ENCODE data around the gene C4orf50.

GRCh38 chr4:5999356-5999755 lies 18.9 kb downstream of the C4orf50 start:
- no peak for TF ChIP-seq POLR2A (IDR thresholded peaks at IDR 0.05)
- TF ChIP-seq, protein P1, sequence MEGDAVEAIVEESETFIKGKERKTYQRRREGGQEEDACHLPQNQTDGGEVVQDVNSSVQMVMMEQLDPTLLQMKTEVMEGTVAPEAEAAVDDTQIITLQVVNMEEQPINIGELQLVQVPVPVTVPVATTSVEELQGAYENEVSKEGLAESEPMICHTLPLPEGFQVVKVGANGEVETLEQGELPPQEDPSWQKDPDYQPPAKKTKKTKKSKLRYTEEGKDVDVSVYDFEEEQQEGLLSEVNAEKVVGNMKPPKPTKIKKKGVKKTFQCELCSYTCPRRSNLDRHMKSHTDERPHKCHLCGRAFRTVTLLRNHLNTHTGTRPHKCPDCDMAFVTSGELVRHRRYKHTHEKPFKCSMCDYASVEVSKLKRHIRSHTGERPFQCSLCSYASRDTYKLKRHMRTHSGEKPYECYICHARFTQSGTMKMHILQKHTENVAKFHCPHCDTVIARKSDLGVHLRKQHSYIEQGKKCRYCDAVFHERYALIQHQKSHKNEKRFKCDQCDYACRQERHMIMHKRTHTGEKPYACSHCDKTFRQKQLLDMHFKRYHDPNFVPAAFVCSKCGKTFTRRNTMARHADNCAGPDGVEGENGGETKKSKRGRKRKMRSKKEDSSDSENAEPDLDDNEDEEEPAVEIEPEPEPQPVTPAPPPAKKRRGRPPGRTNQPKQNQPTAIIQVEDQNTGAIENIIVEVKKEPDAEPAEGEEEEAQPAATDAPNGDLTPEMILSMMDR (IDR thresholded peaks at IDR 0.05) = no peak
